Measurements from ENCODE around the gene RUNX1.

RUNX1 gene

GRCh38 chr21:35058058-35058457 lies 9.0 kb upstream of the RUNX1 start:
- DNase-seq, result no peak

GRCh38 chr21:35057428-35057827 lies 8.3 kb upstream of the RUNX1 start:
- DNase-seq, result no peak

- no peak for DNase-seq
These were observed 4.4 kb upstream of the RUNX1 start for GRCh38 chr21:35053356-35054096.

GRCh38 chr21:35052801-35053200 lies 3.7 kb upstream of the RUNX1 start:
- DNase-seq, result no peak

GRCh38 chr21:35051287-35051818 lies 2.3 kb upstream of the RUNX1 start:
- DNase-seq, result no peak

- DNase-seq, result no peak
These were observed 1.5 kb upstream of the RUNX1 start for GRCh38 chr21:35050348-35051286.

- no peak for DNase-seq
These were observed 910 bp downstream of the RUNX1 start for GRCh38 chr21:35048183-35048601.

- DNase-seq, result no peak
These were observed 2.2 kb downstream of the RUNX1 start for GRCh38 chr21:35046880-35047229.

GRCh38 chr21:35046263-35046624 lies 2.9 kb downstream of the RUNX1 start:
- no peak for DNase-seq

GRCh38 chr21:35045542-35046262 lies 3.4 kb downstream of the RUNX1 start:
- no peak for DNase-seq

- no peak for DNase-seq
These were observed 4.1 kb downstream of the RUNX1 start for GRCh38 chr21:35044770-35045541.

- no peak for DNase-seq
These were observed 5.0 kb downstream of the RUNX1 start for GRCh38 chr21:35044128-35044527.

GRCh38 chr21:35043549-35043948 lies 5.6 kb downstream of the RUNX1 start:
- DNase-seq, result no peak

GRCh38 chr21:35042836-35043235 lies 6.3 kb downstream of the RUNX1 start:
- DNase-seq, result no peak

GRCh38 chr21:35041881-35042280 lies 7.2 kb downstream of the RUNX1 start:
- no peak for DNase-seq

- no peak for DNase-seq
These were observed 8.0 kb downstream of the RUNX1 start for GRCh38 chr21:35041122-35041521.

- DNase-seq, result no peak
These were observed 9.4 kb downstream of the RUNX1 start for GRCh38 chr21:35039595-35040289.

GRCh38 chr21:35038772-35039319 lies 10.3 kb downstream of the RUNX1 start:
- no peak for DNase-seq

- DNase-seq, result no peak
These were observed 11.7 kb downstream of the RUNX1 start for GRCh38 chr21:35037384-35037765.

- DNase-seq, result no peak
These were observed 12.4 kb downstream of the RUNX1 start for GRCh38 chr21:35036465-35037383.
